ENCODE measurements around the gene MACIR. TPM values are rescaled to one million over a fixed set of nuclear protein-coding genes. Genes with fewer than 3 reads are reported as not detected.

Gene MACIR
- total and polyA plus RNA-seq, 9 of the 15 experiments (the other 6 are each of a cell fraction or from before 2014, with no cell fraction given): 1.4 to 11.6 (median 9.4) TPM

- 0 out of 5 replicates have a peak, but pooled peaks cover 0 to 2% of the 10 kb centered on the region in 2 experiments for H3K27me3 ChIP-seq (ENCODE audit: control insufficient read depth in 2 of 2, insufficient read depth in 2 of 2, low read length in 2 of 2)
- H3K9me3 ChIP-seq (replicated peaks; ENCODE audit: control insufficient read depth, insufficient read depth, low read depth, low read length): no peaks in the 10 kb centered on the region
- no peaks in the 10 kb centered on the region for H3K9me1 ChIP-seq (ENCODE audit: control insufficient read depth, insufficient read depth, low read length)
- H3K9ac ChIP-seq (ENCODE audit: insufficient read depth in 1 of 2, low read depth in 2 of 2, low read length in 2 of 2): no peak overlapping the region
- intact Hi-C loops (cut with micrococcal nuclease): loop anchor here (2.0 kb wide), 1 partner anchor 62 kb away; no protein-coding TSS in a partner anchor
- in situ Hi-C loops (cut with MboI): no loop called here
- POLR2A ChIA-PET: no interaction called here
- H3K4me2 ChIP-seq (ENCODE audit: insufficient read depth, low read length): no peak overlapping the region
- 3% methylated on average over 5 of the region's 5 CpGs for WGBS (ENCODE audit: insufficient coverage, low coverage, missing lambda C conversion rate)
- FAIRE-seq: no peak
- CTCF ChIA-PET (ENCODE audit: low intra/inter-chr PET ratio): no interaction called here
- no peak overlapping the region for H3K4me3 ChIP-seq
- H3K36me3 ChIP-seq (ENCODE audit: control insufficient read depth, insufficient read depth, low read length): no peaks in the 10 kb centered on the region
- no peak overlapping the region for H2AFZ ChIP-seq (ENCODE audit: low read depth, low read length)
- ATAC-seq: no peak
- H3K79me2 ChIP-seq (ENCODE audit: control insufficient read depth, insufficient read depth, low read length): no peaks in the 10 kb centered on the region
- H4K20me1 ChIP-seq (replicated peaks; ENCODE audit: control insufficient read depth, insufficient read depth, low read length): no peaks in the 10 kb centered on the region
- H3K27ac ChIP-seq (ENCODE audit: extremely low read depth, low read depth, low read length): no peak overlapping the region
- DNase-seq (ENCODE audit: extremely low read depth in 1 of 4, low spot score in 3 of 4): no peak
- no TSS peak for BruUV-seq (replicated peaks)
- H3K4me1 ChIP-seq (replicated peaks in 1 of 2; ENCODE audit: control insufficient read depth in 2 of 2, insufficient read depth in 2 of 2, low read length in 2 of 2): no peaks in the 10 kb centered on the region
- TF ChIP-seq ZNF668 (CRISPR knock-in tag; IDR thresholded peaks at IDR 0.05) (no peak), CTBP1 (IDR thresholded peaks at IDR 0.05; ENCODE audit: borderline replicate concordance) (no peak), ZC3H4 (CRISPR knock-in tag; IDR thresholded peaks at IDR 0.05; ENCODE audit: borderline replicate concordance) (no peak), SRF (CRISPR knock-in tag; IDR thresholded peaks at IDR 0.05) (no peak), TEAD4 (IDR thresholded peaks at IDR 0.05; ENCODE audit: low read length) (no peak), TEAD4 (CRISPR knock-in tag; IDR thresholded peaks at IDR 0.05; ENCODE audit: borderline replicate concordance) (no peak), GTF3C2 (IDR thresholded peaks at IDR 0.05; ENCODE audit: borderline replicate concordance, extremely low read depth, insufficient read length) (no peak), E2F4 (CRISPR knock-in tag; IDR thresholded peaks at IDR 0.05; ENCODE audit: low read depth) (no peak), CREB5 (CRISPR knock-in tag; IDR thresholded peaks at IDR 0.05) (no peak), CREB3 (tag; conservative IDR thresholded peaks at IDR 0.05; ENCODE audit: low read depth) (no peak), SMAD4 (CRISPR knock-in tag; conservative IDR thresholded peaks at IDR 0.05) (no peak), ZNF740 (CRISPR knock-in tag; IDR thresholded peaks at IDR 0.05) (no peak), ZNF740 (tag; IDR thresholded peaks at IDR 0.05) (no peak), ELF4 (CRISPR knock-in tag; IDR thresholded peaks at IDR 0.05) (no peak), FOSL1 (tag; conservative IDR thresholded peaks at IDR 0.05) (no peak), RBM34 (IDR thresholded peaks at IDR 0.05; ENCODE audit: borderline replicate concordance, insufficient read depth, low read length) (no peak)
Observed at GRCh38 chr5:103294906-103295305, 36.3 kb downstream of the MACIR start.
